Effector memory CD4-positive, alpha-beta T cell (primary cell): ENCODE data around the gene MRPL42.
"Not testable (repeated sequence)": the region's sequence is repeated elsewhere in the genome, so short reads cannot be mapped to it uniquely, and the experiment has no call there.

ENCODE experiments used
- DNase-seq, 3 donors: peaks; one replicate each; pipeline ENCODE4 v3.0.0-alpha.2; 2020
- H3K27ac ChIP-seq: 2 replicates; pipeline ENCODE4 v1.7.0; 2013; ENCODE audit warnings: mild to moderate bottlenecking, low read length, moderate library complexity; ENCODE audit not compliant: insufficient read depth, poor library complexity, severe bottlenecking
- H3K27me3 ChIP-seq: replicated peaks from 2 replicates; pipeline ENCODE4 v1.7.0; 2013; ENCODE audit warnings: mild to moderate bottlenecking, low read length; ENCODE audit not compliant: insufficient read depth, control insufficient read depth, poor library complexity, severe bottlenecking
- H3K36me3 ChIP-seq: 2 replicates; pipeline ENCODE4 v1.7.0; 2013; ENCODE audit warnings: mild to moderate bottlenecking, low read length, moderate library complexity; ENCODE audit not compliant: control insufficient read depth, insufficient read depth
- H3K4me1 ChIP-seq: 2 replicates; pipeline ENCODE4 v1.7.0; 2013; ENCODE audit warnings: low read length, mild to moderate bottlenecking; ENCODE audit not compliant: control insufficient read depth, insufficient read depth, poor library complexity, severe bottlenecking
- H3K4me3 ChIP-seq: 2 replicates; pipeline ENCODE4 v1.7.0; 2013; ENCODE audit warnings: low read length, low read depth, mild to moderate bottlenecking; ENCODE audit not compliant: insufficient read depth, poor library complexity, severe bottlenecking
- H3K9me3 ChIP-seq: 2 replicates; pipeline ENCODE4 v1.7.0; 2013; ENCODE audit warnings: mild to moderate bottlenecking, low read length, moderate library complexity; ENCODE audit not compliant: control insufficient read depth

MRPL42 gene

DNA sequence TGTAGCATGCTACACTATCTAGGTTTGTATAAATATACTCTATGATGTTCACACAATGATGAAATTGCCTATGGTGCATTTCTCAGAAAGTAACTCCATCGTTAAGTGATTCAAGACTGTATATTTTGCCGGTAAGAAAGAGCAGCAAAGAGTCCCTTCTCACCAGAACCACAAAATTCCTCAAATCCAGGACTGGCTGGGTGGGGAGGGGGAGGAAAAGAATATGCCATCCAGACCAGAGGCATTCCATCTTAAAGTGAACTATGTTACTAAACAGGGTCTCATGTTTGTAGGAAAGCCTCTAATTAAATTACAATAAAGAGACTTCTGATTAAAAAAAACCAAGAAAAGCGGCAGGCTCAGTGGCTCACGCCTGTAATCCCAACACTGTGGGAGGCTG is 37.0 kb upstream of the MRPL42 start:
- Histone ChIP-seq H3K27ac (no peak overlapping the region), H3K9me3 (no peaks in the 10 kb centered on the region), H3K27me3 (no peaks in the 10 kb centered on the region), H3K4me3 (no peak overlapping the region), H3K4me1 (peaks cover 27% of the 10 kb centered on the region), H3K36me3 (no peaks in the 10 kb centered on the region)
- no peak for DNase-seq

- not testable (repeated sequence) for H3K27ac ChIP-seq, H3K27me3 ChIP-seq, H3K9me3 ChIP-seq, H3K36me3 ChIP-seq, DNase-seq, H3K4me3 ChIP-seq
- H3K4me1 ChIP-seq, result peaks cover 17% of the 10 kb centered on the region
Measured at GRCh38 chr12:93432031-93432430, 35.3 kb upstream of the MRPL42 start.

DNA sequence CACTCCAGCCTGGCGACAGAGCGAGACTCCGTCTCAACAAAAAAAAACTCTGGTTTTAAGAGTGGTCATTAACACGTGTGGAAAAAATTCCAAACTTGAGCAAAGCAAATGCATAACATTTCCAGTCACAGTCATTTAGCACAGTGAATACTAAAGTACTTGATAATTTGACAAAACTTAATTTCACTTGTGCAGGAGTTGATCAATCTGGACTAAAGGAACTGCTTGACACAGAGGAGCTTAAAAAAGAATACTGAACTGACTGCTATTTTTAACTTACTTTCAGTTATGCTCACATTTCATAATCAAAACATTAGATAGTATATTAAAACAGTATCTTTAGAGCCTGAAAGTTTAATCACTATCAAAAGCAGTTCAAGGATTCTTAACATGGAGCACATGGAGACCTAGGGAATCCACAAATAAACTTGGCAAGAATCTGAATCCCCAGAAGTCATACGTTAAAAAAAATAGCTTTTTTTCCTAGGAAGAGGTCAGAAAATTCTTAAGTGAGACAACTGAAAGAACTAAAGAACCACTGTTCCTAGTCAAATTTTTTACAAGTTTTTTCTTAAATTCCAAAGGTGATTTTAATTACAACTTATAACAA is 33.0 kb upstream of the MRPL42 start:
- no peaks in the 10 kb centered on the region for H3K9me3 ChIP-seq
- no peaks in the 10 kb centered on the region for H3K27me3 ChIP-seq
- no peak overlapping the region for H3K27ac ChIP-seq
- H3K4me1 ChIP-seq, result peaks cover 34% of the 10 kb centered on the region
- no peak for DNase-seq
- H3K36me3 ChIP-seq, result no peaks in the 10 kb centered on the region
- H3K4me3 ChIP-seq, result no peak overlapping the region

DNA sequence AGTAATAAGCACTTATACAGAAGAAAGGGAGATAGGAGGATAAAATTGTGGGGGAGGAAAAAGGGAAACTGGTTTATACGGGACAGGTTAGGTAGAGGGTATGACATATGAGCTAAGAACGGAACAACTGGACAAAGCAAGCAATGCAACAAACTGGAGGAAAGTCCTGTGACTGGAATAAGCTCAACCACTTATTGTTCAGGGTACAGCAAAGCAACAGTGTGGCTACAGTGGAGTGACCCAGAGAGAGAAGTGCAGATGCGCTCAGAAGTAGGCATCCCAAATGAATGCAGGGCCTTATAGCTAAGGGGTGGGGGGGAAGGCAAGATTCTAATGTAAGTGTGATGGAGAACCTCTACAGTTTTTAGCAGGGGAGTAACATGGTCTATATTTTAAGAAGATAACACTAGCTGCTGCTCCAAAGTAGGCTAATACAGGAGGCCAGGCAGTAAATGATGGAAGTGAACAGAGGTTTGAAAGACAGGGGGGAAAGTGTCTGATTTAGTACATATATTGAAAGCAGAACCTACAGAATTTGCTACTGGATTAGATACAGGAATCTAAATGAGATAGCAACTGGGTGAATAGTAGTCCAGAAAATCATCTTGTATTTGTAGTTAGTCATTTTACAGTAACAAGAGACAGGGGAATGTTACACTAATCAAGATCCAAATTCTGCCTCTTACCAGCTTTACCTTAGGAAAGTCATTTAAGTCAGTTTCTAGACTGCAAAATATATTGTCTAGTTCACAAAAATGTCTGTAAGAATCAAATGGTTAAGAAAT is 28.9 kb upstream of the MRPL42 start:
- no peak overlapping the region for H3K27ac ChIP-seq

DNA sequence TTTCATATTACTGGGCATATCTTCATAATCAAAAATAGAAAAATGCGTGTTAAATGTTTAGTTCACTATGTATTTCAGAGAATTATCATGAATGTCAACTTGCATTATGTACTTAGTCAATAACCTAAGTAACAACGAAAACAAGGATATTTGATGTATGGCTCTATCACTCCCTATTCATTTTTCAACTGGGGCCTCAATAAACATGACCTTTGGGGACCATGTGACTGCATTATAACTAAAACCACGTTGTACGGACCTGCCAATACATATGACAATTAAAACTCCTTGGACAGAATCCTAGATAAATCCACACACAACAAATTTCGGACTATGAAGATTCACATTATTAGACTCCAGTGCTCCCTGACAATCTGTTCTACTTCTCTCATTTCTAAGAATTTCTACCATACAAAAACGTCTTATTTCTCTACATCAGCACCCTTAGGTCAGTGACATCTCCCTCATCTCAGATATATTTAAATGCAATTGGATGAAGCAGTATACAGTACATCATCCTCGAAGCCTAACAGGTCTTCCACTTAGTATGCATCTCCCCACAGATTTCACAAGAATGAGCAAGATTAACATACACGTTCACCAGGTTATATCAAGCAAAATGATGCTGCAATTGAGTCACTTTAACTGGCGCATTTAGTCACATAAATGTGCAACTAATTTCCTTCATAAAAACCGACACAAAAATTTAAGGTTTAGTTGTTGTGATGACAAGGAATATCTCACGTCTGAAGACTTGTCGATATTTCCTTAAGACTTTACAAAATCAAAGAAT is 27.1 kb upstream of the MRPL42 start:
- no peaks in the 10 kb centered on the region for H3K9me3 ChIP-seq
- H3K27ac ChIP-seq, result peak overlapping the region; percentile 92
- peak overlapping the region; percentile 87 for H3K4me3 ChIP-seq
- DNase-seq, result no peak
- H3K27me3 ChIP-seq, result no peaks in the 10 kb centered on the region
- H3K4me1 ChIP-seq, result peaks cover 40% of the 10 kb centered on the region
- no peaks in the 10 kb centered on the region for H3K36me3 ChIP-seq

More for the DNA sequence above, 28.9 kb upstream of the MRPL42 start:
- Histone ChIP-seq H3K27me3 (no peaks in the 10 kb centered on the region), H3K4me1 (peaks cover 40% of the 10 kb centered on the region), H3K36me3 (no peaks in the 10 kb centered on the region), H3K9me3 (no peaks in the 10 kb centered on the region), H3K4me3 (no peak overlapping the region)
- DNase-seq, result no peak

DNA sequence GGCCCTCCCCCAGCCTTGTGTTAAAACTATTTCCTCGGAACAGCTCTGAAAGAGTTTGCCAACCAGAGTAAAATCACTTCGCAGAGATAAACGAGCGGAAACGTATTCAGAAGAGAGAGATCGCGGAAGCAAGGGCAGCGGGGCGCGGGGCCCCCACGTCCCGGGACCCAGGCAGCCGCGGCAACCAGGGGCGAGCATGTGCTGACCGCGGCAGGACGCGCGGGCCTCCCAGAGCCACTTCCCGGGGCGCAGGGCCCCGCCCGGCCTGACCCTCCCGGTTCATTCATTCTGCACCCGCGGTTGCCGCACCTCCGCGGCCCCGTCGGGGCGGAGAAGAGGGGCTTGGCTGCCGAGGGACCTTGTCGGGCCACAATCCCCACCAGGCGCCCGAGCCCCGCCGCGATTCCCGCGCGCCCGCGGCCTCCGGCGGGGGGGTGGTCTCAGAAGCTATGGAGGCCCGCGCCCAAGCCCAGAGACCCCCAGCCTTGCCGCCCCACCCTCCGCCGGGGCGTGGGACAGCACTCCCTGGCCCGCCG is 26.2 kb upstream of the MRPL42 start:
- peak; percentile 25 to 27 (median 25) for DNase-seq
- no peaks in the 10 kb centered on the region for H3K36me3 ChIP-seq
- H3K4me3 ChIP-seq, result peak overlapping the region; percentile 87
- H3K9me3 ChIP-seq, result no peaks in the 10 kb centered on the region
- H3K4me1 ChIP-seq, result peaks cover 40% of the 10 kb centered on the region
- peak overlapping the region; percentile 92 for H3K27ac ChIP-seq
- H3K27me3 ChIP-seq, result no peaks in the 10 kb centered on the region

- Histone ChIP-seq H3K27ac (peak within 1 kb of the TSS; percentile 92), H3K4me3 (peak within 1 kb of the TSS; percentile 87), H3K27me3 (no peaks in the 10 kb centered on the region), H3K4me1 (peaks cover 33% of the 10 kb centered on the region), H3K9me3 (no peaks in the 10 kb centered on the region), H3K36me3 (no peaks in the 10 kb centered on the region)
- DNase-seq, result peak; percentile 96 to 97 (median 96)
Measured at GRCh38 chr12:93441617-93442410, 25.5 kb upstream of the MRPL42 start, which contains the start of gene UBE2N. UBE2N (minus strand) TSS chr12:93441947; CDS start chr12:93441884, 63 bp downstream.

DNA sequence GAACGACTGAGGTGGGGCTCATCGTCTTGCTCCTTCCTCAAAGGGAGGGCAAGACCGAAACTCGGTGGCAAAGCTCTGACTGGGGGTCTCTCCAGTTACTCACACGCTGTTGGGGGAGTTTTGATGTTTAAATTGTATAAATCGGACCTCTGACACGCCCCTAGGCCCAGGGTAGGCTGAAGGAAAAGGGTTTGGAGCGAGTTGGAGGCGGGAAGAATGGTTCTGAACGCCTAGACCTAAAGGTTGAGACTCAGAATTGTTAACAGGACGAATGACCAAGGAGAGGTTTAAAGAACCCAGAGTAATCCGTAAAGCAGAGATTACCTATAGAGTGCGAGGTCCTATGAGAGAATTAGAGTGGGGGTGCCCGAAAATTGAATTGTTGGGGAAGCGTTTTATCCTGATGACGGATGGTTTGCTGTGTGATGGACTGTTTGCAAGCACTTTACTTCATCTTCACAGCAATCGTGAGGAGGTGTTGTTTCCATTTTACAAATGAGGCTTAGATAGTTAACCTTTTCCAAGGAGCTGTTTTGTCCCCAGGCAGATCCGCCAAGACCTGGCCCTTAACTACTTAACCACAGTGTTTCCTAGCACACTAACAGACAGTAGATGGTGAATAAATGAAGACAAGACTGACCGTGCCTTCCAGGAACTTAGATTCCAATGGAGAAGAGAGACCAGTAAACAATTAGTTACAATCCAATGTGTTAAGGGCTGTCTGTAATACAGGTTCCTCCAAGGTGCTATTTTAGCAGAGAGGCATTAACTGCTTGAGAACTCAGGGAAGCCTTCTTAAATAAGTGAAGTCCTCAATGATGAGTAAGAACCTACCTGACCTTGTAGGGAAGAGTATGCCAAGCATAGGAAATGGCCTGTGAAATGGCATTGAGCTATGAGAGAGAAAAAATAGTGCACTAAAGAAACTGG is 24.6 kb upstream of the MRPL42 start:
- DNase-seq, result no peak
- Histone ChIP-seq H3K36me3 (no peaks in the 10 kb centered on the region), H3K4me1 (peaks cover 28% of the 10 kb centered on the region), H3K27me3 (no peaks in the 10 kb centered on the region), H3K9me3 (no peaks in the 10 kb centered on the region), H3K27ac (peak overlapping the region; percentile 92), H3K4me3 (peak overlapping the region; percentile 87)
